NCI-H1417 treated with DMSO at 0.1 percent for 48 hours (cell line): ENCODE data around the gene MAPK4.

Experiments used
- DNase-seq: peaks from one replicate; lab custom pipeline; 2025; lab: John Stamatoyannopoulos, UW

Gene MAPK4

DNA sequence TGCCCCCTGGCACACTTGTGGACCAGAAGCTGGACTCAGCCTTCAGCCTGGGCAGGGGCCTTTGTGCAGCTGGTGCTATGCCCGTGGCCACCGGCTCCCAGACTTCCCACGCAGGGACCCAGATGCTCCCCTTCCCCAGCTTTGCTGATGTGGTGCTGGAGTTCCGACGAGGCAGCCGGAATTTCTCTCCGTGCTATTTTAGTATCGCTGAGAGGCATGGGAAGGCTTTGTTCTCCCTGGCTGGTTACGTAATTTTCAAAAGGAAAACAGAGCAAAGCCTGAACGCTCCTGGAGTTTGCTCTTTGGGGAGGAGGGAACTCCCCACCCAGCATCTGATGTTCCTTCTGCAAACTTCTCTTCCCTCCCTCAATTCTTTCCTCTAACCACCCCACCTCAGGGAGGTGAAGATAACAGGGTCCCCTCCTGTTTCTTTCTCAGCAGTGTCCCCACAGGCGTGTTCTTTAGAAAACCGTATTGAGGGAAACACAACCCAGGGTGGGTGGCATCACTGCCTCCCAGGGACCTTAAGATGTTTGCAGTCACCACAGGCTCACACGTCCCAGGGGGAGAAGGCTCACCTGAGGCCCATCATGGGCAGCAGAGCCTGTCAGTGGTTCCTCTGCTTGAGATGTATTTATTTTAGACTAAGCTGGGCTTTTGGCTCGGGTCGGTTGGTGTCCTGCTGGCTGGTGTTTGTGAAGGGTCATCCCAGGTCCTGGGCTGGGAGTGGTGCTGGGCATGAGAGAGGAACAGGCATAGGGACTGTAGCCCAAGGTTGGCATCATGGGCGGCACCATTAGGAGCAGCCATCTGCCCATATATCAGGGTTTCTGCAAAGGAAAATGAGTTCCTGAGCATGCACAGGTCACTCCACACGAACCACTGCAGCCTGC is 95.0 kb downstream of the MAPK4 start:
- DNase-seq: no peak

DNA sequence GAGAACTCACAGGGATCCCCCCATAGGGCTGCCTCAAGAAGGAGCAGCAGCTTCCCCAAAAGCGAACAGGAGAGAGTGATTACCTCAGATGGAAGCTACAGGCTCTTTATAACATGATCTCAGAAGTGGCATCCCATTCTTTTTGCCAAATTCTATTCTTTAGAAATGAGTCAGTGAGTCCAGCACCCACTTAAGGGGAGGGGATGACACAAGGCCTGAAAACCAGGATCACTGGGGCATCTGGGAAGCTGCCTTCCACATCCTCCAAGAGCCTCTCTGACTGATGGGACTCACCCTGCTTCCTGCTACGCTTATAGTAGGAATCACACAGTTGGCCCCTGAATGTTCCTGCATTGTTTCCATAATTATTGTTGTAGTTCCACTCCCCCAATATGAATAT is 96.5 kb downstream of the MAPK4 start:
- no peak for DNase-seq

DNA sequence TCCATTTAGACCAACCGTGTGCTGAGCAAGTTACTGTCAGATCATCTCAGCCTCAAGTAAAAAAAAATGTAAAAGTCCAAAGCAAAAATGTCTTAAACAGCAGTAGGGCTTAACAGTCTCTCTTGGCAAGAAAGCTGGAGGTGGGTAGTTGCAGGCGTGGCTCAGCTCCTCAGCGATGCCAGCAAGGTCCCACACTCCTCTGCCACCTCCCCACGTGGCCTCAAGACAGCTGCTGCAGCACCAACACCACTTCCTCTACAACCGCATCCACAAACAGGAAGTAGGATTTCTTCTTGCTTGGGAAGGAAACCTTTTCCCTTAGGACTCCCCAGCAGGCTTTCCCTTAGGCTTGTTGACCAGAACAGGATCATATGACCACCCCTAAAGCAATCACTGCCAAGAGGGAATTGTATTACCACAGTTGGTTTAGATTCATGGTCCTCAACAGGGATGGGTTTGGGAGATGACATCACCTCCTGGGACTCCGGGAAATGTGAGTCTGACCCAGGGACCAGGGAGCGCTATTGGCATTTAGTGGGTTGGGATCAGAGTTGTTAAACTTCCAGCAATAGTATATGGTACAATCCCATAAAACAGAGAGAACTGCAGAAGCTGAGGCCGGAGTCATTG is 97.1 kb downstream of the MAPK4 start:
- no peak for DNase-seq

DNA sequence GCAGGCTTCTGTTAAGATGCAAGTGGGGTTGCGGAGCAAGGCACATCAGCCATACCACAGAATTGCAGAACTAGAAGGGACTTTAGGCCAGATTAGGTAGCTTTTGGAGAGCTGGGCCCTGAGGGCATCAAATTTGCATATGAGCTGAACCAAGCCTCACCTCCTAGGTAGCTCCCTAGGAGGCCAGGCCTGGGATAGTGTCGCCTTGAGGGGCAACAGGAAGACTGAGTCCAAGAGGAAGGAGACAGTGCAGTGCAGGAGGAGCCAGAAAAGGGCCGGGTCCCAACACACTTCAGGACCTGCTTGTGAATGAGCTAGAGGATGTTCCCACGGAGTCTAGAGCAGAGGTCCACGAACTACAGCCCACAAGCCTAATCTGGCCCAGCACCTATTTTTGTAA is 98.7 kb downstream of the MAPK4 start:
- no peak for DNase-seq

DNA sequence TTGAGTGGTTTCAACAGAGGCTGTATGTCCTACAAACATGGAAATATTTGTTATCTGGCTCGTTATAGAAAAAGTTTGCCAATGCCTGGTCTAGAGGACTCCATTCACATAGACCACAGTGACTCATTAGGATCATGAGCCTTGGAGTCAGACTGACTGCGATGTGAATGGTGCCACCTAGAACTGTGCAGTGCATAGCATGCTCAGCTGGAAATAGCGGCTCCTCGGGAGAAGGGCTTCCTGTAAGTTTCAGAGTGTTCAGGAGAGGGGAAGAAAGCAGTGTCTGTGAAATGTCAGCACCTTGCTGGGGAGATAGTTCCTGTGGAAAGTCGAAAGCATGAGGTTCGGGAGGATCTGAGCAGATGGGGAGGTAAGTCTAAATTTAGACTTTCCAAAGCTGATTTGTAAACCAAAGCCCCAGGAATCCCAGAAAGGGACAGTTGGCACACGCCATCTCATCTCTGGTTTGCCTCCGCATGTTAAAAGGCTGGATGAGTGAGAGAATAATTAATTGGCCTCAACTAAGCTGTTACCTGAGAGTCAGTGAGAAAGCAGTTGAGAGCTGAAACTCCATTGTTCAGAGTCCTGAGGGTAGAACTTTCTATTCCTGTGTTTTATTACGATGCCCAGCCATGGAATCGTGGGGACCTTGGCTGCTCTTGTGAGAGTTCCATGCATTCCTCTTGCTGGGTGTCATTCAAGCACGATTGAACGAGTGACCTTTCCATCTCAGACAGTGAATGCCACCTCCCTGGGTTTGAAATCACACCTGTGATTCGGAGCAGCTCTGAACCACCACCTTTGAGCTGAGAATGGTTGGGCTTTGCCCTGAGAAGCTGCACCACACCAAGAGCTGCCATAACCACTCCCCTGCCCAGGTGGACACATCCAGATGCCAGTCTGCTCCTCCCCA is 99.5 kb downstream of the MAPK4 start:
- DNase-seq: no peak

DNA sequence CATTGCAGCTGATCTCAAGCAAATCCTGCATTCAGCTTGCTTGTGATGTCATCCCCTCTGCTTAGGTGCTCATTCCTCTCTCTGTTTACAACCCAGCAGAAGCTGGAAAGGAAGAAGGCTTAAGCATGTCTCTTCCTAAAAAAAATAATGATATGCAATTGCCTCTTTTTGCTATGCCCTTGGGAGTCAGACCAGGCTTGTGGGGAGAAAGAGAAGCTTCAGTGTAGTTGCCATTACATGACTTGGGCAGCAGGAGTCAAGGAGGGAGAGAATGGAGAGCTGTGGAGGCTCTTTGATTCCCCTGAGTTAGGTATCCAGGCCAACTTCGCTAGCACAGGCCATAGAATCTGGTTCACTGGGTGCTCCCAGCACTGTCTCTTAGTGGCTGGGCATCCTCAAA is 101.1 kb downstream of the MAPK4 start:
- DNase-seq: no peak

DNA sequence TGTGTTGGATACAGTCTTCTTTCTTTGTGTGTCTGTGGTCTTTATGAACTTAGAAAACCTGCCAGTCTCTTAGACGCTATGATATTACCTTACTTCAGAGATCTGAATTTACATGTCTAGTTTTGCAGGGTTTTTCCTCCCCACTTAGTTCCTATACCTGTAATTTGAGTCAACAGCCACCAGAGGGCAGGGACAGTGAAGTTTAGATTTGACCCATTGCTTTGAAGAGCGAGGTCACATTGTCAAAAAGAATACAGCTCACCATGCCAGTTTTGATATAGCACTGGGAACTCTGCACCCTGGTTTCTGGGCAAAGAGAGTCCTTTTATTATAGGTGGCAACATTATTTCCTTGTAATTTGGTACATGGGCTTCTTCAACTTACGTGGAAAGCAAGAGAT is 102.3 kb downstream of the MAPK4 start:
- no peak for DNase-seq

DNA sequence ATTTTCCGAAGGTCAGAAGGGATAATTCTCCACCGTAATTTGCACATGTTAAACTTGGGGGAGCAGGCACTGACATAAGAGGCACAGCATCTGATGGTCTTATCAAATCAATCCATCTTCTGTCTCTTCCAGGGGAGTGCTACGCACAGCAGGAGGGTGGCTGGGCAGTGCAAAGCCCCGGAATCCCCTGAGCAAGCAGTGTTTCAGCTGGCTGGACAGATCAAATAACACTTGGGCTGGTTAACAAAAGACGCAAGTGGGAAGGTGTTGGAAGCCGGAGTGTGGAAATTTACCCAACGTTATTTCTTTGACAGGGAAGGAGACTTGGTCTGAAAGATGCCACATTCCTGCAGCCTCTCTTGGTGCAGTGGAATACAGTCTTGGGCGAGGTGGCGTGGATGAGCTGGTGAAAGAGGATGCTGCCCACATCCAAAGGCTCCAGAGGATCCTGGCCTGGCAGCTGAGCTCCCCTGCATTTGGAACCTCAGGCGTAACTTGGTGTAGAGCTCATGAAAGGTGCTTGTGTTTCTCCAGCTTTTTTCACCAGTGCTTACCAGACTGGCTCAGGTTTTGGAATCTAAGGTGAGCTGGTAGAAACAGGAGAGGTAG is 103.0 kb downstream of the MAPK4 start:
- no peak for DNase-seq

DNA sequence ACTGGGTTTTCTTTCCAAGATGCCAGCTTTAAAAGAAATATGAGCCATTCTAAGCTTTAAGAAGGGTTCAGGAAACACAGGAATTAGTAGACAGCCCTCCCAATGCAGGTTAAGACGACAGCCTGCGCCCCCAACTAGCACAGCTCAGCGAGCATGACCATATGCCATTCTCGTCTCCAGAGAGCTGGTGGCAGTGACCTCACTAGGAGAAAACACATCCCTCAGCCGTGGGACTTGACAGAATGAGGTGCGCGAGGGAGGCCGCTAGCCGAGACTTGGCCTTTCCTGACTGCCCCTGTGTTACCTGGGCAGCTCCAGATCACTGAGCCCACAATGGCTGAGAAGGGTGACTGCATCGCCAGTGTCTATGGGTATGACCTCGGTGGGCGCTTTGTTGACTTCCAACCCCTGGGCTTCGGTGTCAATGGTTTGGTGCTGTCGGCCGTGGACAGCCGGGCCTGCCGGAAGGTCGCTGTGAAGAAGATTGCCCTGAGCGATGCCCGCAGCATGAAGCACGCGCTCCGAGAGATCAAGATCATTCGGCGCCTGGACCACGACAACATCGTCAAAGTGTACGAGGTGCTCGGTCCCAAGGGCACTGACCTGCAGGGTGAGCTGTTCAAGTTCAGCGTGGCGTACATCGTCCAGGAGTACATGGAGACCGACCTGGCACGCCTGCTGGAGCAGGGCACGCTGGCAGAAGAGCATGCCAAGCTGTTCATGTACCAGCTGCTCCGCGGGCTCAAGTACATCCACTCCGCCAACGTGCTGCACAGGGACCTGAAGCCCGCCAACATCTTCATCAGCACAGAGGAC is 103.9 kb downstream of the MAPK4 start:
- DNase-seq: no peak

DNA sequence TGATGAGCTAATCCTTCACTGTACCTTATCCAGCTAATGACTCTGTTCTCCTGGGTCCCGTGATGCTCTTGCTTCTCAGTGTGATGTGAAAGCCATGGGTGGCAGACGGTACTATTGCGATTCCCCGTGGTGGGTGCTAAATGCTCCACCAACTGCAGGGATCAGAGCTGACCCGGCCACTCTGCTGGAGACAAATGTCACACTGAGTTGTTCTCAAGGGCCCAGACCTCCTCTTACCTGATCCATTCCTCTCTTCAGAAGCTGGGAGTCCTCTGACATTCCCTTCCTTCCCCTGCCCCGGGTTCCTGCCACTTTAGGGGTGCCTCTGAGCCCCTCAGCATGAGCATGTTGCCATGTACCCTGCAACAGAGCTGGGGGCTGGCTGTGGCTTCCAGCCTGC is 105.1 kb downstream of the MAPK4 start:
- DNase-seq: no peak

DNA sequence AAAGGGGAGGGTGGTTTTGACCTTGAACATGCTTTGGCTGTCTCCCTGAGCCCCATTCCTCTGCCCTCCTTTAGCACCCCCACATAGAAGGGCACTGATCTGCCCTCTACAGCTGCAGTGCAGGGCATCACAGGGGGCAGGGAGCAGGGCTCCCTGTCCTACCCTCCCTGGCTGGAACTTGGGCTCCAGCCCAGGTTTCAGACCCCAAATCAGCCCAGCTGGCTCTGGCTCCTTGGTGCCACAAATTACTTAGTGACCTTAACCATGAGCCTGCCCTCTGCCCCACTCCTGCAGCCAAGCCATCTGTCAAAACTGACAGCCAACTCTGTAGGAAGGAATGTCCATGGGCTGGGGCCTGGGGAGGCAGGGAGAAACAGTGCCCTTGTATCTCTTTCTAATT is 105.6 kb downstream of the MAPK4 start:
- DNase-seq: no peak

DNA sequence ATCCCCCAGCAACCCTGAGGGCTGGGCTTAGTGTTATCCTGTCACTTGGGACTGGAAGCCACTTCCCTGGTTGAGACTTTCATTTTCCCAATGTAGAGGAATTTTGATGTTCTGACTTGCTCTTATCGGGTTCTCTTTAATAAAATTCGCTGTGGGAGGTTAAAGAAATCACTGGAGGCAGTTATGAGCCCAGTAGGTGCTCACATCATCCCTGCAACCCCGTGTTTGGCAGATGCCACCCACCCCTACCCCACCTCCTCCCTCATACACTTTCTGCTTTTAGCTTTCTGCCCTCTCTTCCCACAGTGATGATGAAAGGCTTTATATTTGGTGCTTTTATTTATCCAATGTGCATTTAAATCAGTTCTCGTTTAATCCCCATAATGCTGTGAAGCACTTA is 106.6 kb downstream of the MAPK4 start:
- no peak for DNase-seq

DNA sequence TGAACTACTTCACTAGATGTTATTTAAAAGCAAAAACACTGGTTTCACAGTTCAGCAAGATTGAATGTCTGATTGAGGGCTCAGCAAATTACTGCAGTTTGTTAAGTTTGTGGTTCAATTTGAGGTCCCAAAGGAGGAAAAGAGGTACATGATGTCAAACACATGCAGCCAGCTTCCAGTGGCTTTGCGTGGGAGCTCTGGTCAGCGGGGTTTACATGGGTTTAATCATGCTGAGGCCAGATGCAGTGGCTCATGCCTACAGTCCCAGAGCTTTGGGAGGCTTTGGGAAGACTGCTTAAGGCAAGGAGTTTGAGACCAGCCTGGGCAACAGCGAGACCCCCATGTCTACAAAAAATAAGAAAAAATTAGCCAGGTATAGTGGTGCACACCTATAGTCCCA is 111.5 kb downstream of the MAPK4 start:
- no peak for DNase-seq

DNA sequence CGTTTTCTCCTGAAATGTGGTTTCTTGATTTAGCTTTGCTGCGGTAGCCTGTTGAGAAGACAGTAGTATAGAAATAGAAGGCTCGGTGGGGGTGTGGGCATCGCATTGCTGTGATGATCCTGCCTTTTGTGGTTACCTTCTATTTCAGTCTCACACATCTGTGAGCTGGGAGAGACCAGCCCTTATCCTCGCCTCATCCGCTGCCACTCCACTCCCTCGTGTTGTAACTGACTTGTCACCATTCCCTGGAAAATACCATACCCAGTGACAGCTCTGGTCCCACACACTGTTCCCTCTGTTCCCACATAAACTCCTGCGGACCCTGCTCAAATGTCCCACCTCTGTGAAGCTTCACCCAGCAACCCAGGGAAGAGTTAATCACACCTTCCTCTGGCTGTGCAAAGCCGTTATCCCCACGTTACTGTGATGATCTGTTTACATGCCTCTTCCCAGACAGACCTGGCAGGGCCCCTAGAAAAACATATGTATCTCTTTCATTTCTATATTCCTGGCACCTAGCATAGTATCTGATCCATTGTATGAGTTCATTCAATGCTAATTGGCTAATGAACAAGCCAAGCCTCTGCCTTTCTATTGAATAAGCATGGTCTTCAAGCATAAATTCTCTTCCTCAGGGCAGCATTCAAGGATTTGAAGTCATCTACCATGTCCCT is 114.6 kb downstream of the MAPK4 start:
- DNase-seq: no peak

DNA sequence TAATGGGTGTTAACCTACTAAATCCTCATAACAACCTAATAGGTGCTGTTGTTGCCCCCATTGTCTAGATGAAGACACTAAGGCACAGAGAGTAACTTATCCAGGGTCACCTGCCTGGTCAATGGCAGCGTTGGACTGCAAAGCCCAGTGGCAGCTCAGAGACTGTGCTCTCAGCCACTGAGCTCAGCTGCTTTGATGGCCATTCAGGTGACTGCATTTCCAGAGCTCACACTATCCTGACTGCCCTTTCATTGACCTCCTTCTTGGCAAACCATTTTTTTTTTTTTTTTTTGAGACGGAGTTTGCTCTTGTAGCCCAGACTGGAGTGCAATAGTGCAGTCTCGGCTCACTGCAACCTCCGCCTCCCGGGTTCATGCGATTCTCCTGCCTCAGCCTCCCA is 115.2 kb downstream of the MAPK4 start:
- DNase-seq: no peak

DNA sequence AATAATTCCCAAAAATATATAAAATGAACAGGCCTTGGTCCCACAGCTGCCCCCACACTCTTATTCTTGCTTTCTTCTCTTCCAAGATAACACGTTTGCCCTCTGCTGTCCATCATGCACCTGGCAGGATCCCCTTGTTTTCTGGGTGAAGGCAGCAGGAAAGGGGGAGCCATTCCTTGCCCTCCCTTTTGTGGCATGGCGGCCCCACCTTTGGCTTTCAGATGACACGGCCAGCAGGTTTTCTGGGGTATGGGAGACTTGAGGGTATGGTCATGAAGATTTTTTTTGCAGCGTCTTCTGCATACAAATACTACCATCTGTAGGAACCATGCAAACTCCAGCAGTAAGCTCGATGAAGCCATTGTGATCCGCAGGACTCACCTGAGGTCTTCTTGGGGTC is 118.8 kb downstream of the MAPK4 start:
- no peak for DNase-seq

DNA sequence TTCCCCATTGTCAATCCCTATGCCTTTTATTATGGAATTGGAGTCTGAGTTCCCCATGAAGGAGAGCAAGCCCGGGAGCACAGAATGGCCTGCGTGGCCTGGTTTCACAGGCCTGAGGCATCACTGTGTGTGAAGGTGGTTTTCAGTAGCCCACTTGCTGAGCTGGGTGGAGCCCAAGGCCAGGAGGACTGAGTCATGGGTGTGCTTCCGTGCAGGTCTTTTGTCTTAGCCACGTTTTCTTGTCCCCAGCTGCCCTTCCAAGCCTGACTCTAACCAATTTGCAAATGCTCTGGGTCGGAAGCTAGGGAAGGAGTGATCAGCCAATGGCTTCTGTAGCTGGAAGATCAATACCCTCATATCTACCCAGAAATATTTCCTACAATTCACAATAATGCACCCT is 119.2 kb downstream of the MAPK4 start:
- DNase-seq: no peak

DNA sequence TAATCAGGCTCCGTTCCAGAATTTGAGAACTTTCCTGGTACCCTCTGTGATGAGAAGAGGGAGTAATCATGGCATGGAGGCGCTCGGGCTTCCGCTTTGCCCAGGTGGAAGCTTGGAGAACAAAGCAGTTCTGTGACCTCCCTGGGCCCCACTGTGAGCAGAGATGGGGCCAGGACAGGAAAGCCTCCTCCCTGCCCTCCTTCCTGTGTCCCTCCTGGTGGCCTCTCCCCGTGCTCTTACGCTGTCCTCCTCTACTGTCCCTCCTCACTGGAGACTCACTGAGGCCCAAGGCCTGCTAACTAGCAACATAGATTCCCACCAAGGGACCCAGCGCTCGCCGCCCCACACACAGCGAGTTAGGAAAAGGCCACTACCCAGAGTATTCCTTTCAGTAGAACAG is 119.8 kb downstream of the MAPK4 start:
- no peak for DNase-seq

DNA sequence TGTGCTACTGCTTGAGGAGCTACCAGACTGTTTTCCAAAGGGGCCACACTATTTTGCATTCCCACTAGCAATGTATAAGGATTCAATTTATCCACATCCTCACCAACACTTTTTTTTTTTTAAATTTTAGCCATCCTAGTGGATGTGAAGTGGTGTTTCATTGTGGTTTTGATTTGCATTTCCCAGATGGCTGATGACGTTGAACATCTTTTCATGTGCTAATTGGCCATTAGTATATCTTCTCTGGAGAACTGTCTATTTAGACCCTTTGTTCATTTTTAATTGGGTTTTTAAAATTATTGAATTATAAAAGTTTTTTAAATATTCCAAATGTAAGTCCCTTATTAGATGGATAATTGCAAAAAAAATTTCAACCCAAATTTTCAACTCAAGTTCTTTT is 121.1 kb downstream of the MAPK4 start:
- no peak for DNase-seq

DNA sequence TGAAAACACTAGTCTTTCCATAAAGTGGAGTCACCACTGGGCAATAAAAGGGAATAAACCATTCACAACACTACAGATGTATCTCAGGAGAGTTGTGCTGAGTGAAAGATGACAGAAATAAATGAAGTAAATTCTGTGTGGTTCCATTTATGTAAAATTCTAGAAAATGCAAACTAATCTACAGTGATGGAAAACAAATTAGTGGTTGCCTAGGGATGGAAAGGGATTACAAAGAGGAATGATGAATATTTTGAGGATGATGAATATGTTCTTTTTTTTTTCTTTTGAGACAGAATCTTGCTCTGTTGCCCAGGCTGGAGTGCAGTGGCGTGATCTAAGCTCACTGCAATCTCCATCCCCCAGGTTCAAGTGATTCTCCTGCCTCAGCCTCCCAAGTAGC is 123.0 kb downstream of the MAPK4 start:
- no peak for DNase-seq

DNA sequence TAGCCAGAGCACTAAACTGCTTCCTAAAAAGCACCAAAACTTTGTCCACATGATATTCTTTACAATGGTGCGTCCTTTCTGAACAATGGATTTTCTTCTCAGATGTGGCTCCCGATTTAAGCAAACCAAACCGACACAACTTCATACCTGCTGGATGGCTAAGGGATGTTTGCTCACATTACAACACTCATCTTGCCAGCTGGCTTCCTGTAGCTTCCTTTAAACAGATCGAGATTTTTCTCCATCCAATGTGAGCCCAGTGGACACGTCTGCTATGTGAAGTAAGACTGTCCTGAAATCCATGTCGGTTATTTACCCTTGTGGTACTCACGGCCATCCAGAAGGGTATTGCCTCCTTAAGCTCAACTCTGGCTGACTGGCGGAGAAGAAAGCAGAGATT is 126.5 kb downstream of the MAPK4 start:
- no peak for DNase-seq
